ENCODE measurements around the gene VAPB. TPM values are rescaled to one million over a fixed set of nuclear protein-coding genes. Genes with fewer than 3 reads are reported as not detected.

VAPB gene
- total and polyA plus RNA-seq, 2 of the 4 experiments (the other 2 are of a cell fraction) = 9.1 to 26.0 TPM

DNA sequence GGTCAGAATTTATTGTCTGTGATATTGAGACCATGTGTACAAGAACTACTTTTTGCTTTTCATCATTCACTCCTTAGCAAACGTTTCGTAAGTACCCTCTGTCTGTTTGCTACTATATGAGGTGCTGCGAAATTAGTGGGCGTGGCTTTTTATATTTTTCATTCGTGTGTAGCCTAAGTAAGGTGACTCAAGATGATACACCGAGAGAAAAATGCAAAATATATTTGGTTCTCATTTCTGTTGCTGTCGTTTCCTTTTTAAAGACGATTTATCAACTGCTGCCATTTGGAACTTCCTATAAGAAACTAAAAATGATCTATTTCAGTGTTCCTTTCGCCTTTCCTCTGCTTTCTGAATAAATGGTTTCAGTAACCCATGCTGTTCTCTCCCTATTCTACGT lies 61.2 kb downstream of the VAPB start:
- in situ Hi-C loops (cut with MboI; ENCODE audit: low sequenced_read_pairs) = no loop called here
- POLR2A ChIA-PET (ENCODE audit: unreplicated experiment) = no interaction called here
- no TSS peak for BruUV-seq (replicated peaks)
- Histone ChIP-seq H3K27me3 (ENCODE audit: control insufficient read depth, insufficient read depth, low read length) (no peaks in the 10 kb centered on the region), H3K56ac (ENCODE audit: extremely low read depth, insufficient read depth, low read length) (no peak overlapping the region), H3K27ac (ENCODE audit: insufficient read depth, low read length) (no peak overlapping the region), H3K14ac (replicated peaks; ENCODE audit: low read depth, low read length) (no peak overlapping the region), H2AK9ac (replicated peaks; ENCODE audit: low read depth, low read length, poor library complexity) (no peak overlapping the region), H3K4ac (ENCODE audit: low read depth, low read length) (no peak overlapping the region), H2BK120ac (ENCODE audit: low read depth, low read length) (no peak overlapping the region), H4K5ac (ENCODE audit: low read depth, low read length) (no peak overlapping the region), H2AK5ac (ENCODE audit: low read depth, low read length) (no peak overlapping the region), H3K4me2 (ENCODE audit: low read depth, low read length) (no peak overlapping the region), H3K4me1 (ENCODE audit: control insufficient read depth, insufficient read depth, low read length) (0 out of 2 replicates have a peak, but pooled peaks cover 1% of the 10 kb centered on the region), H3K9me1 (ENCODE audit: insufficient read depth, low read length) (peaks cover 5% of the 10 kb centered on the region; the same call in 1 of the 2 replicates), H2BK15ac (ENCODE audit: low read depth, low read length) (no peak overlapping the region), H3K18ac (ENCODE audit: low read depth, low read length) (no peak overlapping the region), H3K79me1 (ENCODE audit: low read depth in 1 of 2, low read length in 2 of 2) (peaks cover 7 to 42% of the 10 kb centered on the region in 2 experiments; a peak in 3 of 4 replicates), H3K36me3 (ENCODE audit: control insufficient read depth, insufficient read depth, low read length) (peaks cover 17% of the 10 kb centered on the region), H3K9ac (ENCODE audit: low read depth, low read length) (no peak overlapping the region), H4K8ac (ENCODE audit: low read depth in 2 of 2, low read length in 2 of 2) (no peak overlapping the region), H3K9me3 (ENCODE audit: control insufficient read depth, insufficient read depth, low read length) (0 out of 2 replicates have a peak, but pooled peaks cover 2% of the 10 kb centered on the region), H3K4me3 (ENCODE audit: insufficient read depth, low read depth, low read length) (no peak overlapping the region), H2BK20ac (ENCODE audit: low read depth, low read length) (no peak overlapping the region), H4K91ac (ENCODE audit: insufficient read depth, low read depth, low read length) (no peak overlapping the region), H4K20me1 (ENCODE audit: insufficient read depth, low read length) (0 out of 2 replicates have a peak, but pooled peaks cover 3% of the 10 kb centered on the region), H2AFZ (replicated peaks; ENCODE audit: low read length, poor library complexity) (no peak overlapping the region), H2BK5ac (ENCODE audit: low read depth, low read length, poor library complexity, severe bottlenecking) (no peak overlapping the region), H3K23ac (ENCODE audit: low read depth, low read length) (no peak overlapping the region)
- ATAC-seq (ENCODE audit: low read depth) (no peak), DNase-seq (peak; percentile 42)
- 20% methylated on average over 1 of the region's 10 CpGs; no CpG with 5 or more reads in 1 of the 2 experiments for WGBS, 2 experiments (ENCODE audit: extremely low coverage in 2 of 2, insufficient read length in 1 of 2)
- intact Hi-C loops (cut with micrococcal nuclease) = no loop called here
- CTCF ChIA-PET = no interaction called here
- dilution Hi-C loops (cut with HindIII; ENCODE audit: low sequenced_read_pairs, unreplicated experiment) = no loop called here
- TF ChIP-seq MAZ (IDR thresholded peaks at IDR 0.05; ENCODE audit: borderline replicate concordance, low read depth, low read length) (no peak), BHLHE40 (IDR thresholded peaks at IDR 0.05; ENCODE audit: low read depth, low read length) (no peak), RAD21 (IDR thresholded peaks at IDR 0.05; ENCODE audit: low read length) (no peak), FOS (IDR thresholded peaks at IDR 0.05; ENCODE audit: low read depth, low read length) (no peak), RFX5 (IDR thresholded peaks at IDR 0.05; ENCODE audit: low read depth, low read length) (no peak), MXI1 (IDR thresholded peaks at IDR 0.05; ENCODE audit: borderline replicate concordance, low read depth, low read length) (no peak), SMC3 (IDR thresholded peaks at IDR 0.05; ENCODE audit: low read depth, low read length) (no peak), NFE2L2 (IDR thresholded peaks at IDR 0.05; ENCODE audit: low read depth, low read length) (no peak), CHD1 (IDR thresholded peaks at IDR 0.05; ENCODE audit: low read depth, low read length) (no peak), MAFK (IDR thresholded peaks at IDR 0.05; ENCODE audit: low read depth, low read length) (no peak), RCOR1 (IDR thresholded peaks at IDR 0.05; ENCODE audit: insufficient replicate concordance, low read length) (no peak)
- TF ChIP-seq, protein P1, sequence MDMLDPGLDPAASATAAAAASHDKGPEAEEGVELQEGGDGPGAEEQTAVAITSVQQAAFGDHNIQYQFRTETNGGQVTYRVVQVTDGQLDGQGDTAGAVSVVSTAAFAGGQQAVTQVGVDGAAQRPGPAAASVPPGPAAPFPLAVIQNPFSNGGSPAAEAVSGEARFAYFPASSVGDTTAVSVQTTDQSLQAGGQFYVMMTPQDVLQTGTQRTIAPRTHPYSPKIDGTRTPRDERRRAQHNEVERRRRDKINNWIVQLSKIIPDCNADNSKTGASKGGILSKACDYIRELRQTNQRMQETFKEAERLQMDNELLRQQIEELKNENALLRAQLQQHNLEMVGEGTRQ (IDR thresholded peaks at IDR 0.05; ENCODE audit: low read depth, low read length) = no peak

All from IMR-90 (cell line).